HL-60 (cell line): ENCODE measurements around the gene TBX10.

Experiments
- CTCF ChIP-seq: IDR thresholded peaks from one replicate; pipeline ENCODE4 v1.5.1; 2011; ENCODE audit warnings: low read length, control low read depth, inconsistent platforms; ENCODE audit not compliant: insufficient read depth
- GABPA ChIP-seq: IDR thresholded peaks from 2 replicates; pipeline ENCODE4 v1.6.1; 2012; ENCODE audit warnings: low read depth
- POLR2AphosphoS5 ChIP-seq: IDR thresholded peaks from 2 replicates; pipeline ENCODE4 v1.6.1; 2012; ENCODE audit warnings: low read depth
- REST ChIP-seq: IDR thresholded peaks from 2 replicates; pipeline ENCODE4 v1.6.1; 2012; ENCODE audit warnings: low read depth; ENCODE audit not compliant: insufficient replicate concordance
- SPI1 ChIP-seq: IDR thresholded peaks from 2 replicates; pipeline ENCODE4 v1.6.1; 2012; ENCODE audit warnings: low read depth, mild to moderate bottlenecking, borderline replicate concordance

- TF ChIP-seq REST (no peak), CTCF (no peak), GABPA (no peak), SPI1 (no peak), POLR2AphosphoS5 (no peak)
These were observed 48.4 kb upstream of the TBX10 start for GRCh38 chr11:67687986-67688385.
